Suprapubic skin (tissue), 4 donors: ENCODE data around the gene FBXL13. TPM values are rescaled to one million over a fixed set of nuclear protein-coding genes. Genes with fewer than 3 reads are reported as not detected.

Experiments
- DNase-seq, 2 donors: peaks; one replicate each; pipeline ENCODE4 v3.0.0-alpha.2; 2019; ENCODE audit warnings: low spot score in 2 of 2
- H3K27ac ChIP-seq: fragments of 200-600 bp; sonication (generic); one replicate; pipeline ENCODE4 v1.5.1; 2019
- H3K27me3 ChIP-seq: fragments of 200-600 bp; sonication (generic); one replicate; pipeline ENCODE4 v1.5.1; 2019
- H3K36me3 ChIP-seq: fragments of 200-600 bp; sonication (generic); one replicate; pipeline ENCODE4 v1.5.1; 2019
- H3K4me1 ChIP-seq: fragments of 200-600 bp; sonication (generic); one replicate; pipeline ENCODE4 v1.5.1; 2019
- H3K4me3 ChIP-seq: fragments of 200-600 bp; sonication (generic); one replicate; pipeline ENCODE4 v1.5.1; 2019; ENCODE audit warnings: mild to moderate bottlenecking
- H3K9me3 ChIP-seq: fragments of 200-600 bp; sonication (generic); one replicate; pipeline ENCODE4 v1.5.1; 2019
- EP300 ChIP-seq: sonication (generic); formaldehyde crosslinking; IDR thresholded peaks from one replicate; pipeline ENCODE4 v1.6.1; 2017; ENCODE audit warnings: antibody characterized with exemption
- POLR2A ChIP-seq, 2 donors: fragments of 450-650 bp; IDR thresholded peaks; one replicate each; pipeline ENCODE4 v1.6.1; 2017; ENCODE audit warnings: antibody characterized with exemption in 2 of 2, mild to moderate bottlenecking in 2 of 2, moderate library complexity in 2 of 2
- POLR2AphosphoS5 ChIP-seq, 3 donors: sonication (generic); formaldehyde crosslinking; IDR thresholded peaks; one replicate each; pipeline ENCODE4 v1.6.1; 2017; ENCODE audit warnings: antibody characterized with exemption in 3 of 3
- WGBS: methylation state at CpG from one replicate; pipeline ENCODE4 v1.1.5; 2018; 5-methylcytosine and 5-hydroxymethylcytosine counted together
- total RNA-seq, 4 donors: library from RNA; depleted of rRNA; stranded (reverse); fragments of >200 nt; gene quantifications; one replicate each; pipeline ENCODE4 v1.1.0, GENCODE V29; 2016
- TF ChIP-seq, protein P1 (sequence below), 2 donors: fragments of 200-600 bp in 1 of 2; fragments of 450-650 bp in 1 of 2; sonication (generic) in 1 of 2; IDR thresholded peaks; one replicate each; pipeline ENCODE4 v1.5.1; 2016 to 2019; ENCODE audit warnings: antibody characterized with exemption in 2 of 2, mild to moderate bottlenecking in 1 of 2, moderate library complexity in 1 of 2

Gene FBXL13
- total RNA-seq, 4 donors from 2014 or later = 0.30 to 1.4 (median 0.81) TPM

DNA sequence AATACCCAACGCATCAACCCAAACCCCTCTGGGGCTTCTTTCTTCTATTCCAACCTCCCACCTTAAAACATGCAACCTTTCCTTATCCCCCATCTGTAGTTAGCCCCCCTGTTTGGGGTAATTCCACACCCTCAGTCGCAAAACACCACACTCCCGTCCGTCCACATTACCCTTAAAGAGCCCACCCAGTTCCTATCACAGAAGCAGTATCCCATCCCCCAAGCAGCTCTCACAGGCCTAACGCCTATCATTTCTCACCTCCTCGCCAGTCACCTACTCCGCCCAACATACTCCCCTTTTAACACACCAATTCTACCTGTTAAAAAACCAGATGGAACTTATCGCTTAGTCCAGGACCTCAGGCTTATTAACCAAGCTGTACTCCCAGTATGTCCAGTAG lies 98.1 kb downstream of the FBXL13 start:
- no peak for TF ChIP-seq POLR2AphosphoS5 (IDR thresholded peaks at IDR 0.05)
- Histone ChIP-seq H3K27ac (no peak overlapping the region), H3K27me3 (no peaks in the 10 kb centered on the region), H3K9me3 (no peaks in the 10 kb centered on the region), H3K4me1 (peaks cover 4% of the 10 kb centered on the region), H3K4me3 (no peak overlapping the region), H3K36me3 (no peaks in the 10 kb centered on the region)
- WGBS = 95% methylated on average over 8 of the region's 8 CpGs
- DNase-seq = no peak

DNA sequence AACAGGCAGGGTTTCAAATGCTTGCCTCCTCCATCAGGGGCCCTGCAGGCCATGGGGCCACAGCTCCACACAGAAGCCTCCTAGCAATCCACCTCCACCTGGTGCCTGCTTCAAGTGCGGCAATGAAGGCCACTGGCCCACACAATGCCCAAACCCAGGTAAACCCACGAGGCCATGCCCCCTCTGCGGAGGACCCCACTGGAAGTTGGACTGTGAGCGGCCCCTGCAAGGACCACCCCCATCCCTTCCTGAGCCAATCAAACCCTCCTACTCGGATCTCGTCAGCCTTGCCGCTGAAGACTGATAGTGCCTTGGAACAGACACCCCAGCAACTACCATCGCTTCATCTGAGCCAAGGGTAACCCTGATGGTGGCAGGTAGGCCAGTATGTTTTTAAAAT lies 98.7 kb downstream of the FBXL13 start:
- Histone ChIP-seq H3K4me3 (no peak overlapping the region), H3K27ac (no peak overlapping the region), H3K27me3 (no peaks in the 10 kb centered on the region), H3K4me1 (peaks cover 4% of the 10 kb centered on the region), H3K9me3 (no peaks in the 10 kb centered on the region), H3K36me3 (no peaks in the 10 kb centered on the region)
- TF ChIP-seq POLR2A (IDR thresholded peaks at IDR 0.05) = no peak
- TF ChIP-seq EP300 = no peak
- TF ChIP-seq POLR2AphosphoS5 (IDR thresholded peaks at IDR 0.05) = no peak
- TF ChIP-seq, protein P1, sequence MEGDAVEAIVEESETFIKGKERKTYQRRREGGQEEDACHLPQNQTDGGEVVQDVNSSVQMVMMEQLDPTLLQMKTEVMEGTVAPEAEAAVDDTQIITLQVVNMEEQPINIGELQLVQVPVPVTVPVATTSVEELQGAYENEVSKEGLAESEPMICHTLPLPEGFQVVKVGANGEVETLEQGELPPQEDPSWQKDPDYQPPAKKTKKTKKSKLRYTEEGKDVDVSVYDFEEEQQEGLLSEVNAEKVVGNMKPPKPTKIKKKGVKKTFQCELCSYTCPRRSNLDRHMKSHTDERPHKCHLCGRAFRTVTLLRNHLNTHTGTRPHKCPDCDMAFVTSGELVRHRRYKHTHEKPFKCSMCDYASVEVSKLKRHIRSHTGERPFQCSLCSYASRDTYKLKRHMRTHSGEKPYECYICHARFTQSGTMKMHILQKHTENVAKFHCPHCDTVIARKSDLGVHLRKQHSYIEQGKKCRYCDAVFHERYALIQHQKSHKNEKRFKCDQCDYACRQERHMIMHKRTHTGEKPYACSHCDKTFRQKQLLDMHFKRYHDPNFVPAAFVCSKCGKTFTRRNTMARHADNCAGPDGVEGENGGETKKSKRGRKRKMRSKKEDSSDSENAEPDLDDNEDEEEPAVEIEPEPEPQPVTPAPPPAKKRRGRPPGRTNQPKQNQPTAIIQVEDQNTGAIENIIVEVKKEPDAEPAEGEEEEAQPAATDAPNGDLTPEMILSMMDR (IDR thresholded peaks at IDR 0.05) = no peak
- DNase-seq = no peak
- WGBS = 90% methylated on average over 8 of the region's 8 CpGs

DNA sequence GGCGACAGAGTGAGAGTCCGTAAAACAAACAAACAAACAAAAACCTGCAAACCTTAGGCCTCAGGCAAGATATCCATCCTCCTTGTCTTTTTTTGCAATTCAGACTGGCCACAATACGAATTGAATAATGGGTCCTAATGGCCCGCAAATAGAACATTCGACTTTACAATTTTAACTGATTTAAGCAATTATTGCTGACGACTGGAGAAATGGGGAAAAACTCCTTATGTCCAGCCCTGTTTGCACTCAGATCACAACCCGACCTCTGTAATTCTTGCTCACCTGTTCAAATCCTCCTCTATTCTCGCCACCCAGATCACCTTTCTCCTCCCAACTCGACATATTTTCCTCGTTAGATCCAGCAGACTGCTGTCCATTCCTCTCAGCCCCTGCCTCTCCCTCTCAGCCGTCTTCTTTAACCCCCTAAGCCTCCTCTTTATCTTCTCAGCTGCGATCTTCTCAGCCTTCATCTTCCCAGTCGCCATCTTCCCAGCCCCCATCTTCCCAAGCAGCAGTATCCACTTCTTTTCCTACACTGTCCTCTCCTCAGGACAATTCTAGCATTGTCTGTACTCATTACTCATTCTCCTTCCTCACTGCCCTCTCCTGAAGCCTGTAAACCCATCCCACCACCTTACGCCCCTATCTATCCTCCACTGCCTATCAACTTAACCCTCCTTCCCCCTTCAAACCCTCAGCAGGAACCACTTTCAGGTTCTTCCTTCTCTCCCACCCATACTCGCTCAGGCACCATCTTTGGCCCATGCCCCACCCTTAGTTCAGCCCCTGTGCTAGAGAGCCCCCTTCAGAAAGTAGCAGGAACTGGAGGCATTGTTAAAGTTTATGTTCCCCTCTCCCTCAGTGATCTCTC lies 100.0 kb downstream of the FBXL13 start:
- Histone ChIP-seq H3K27me3 (no peaks in the 10 kb centered on the region), H3K27ac (no peak overlapping the region), H3K4me3 (no peak overlapping the region), H3K4me1 (peaks cover 4% of the 10 kb centered on the region), H3K36me3 (no peaks in the 10 kb centered on the region), H3K9me3 (no peaks in the 10 kb centered on the region)
- TF ChIP-seq EP300 = no peak
- no peak for TF ChIP-seq POLR2AphosphoS5 (IDR thresholded peaks at IDR 0.05)
- no peak for TF ChIP-seq POLR2A (IDR thresholded peaks at IDR 0.05)
- TF ChIP-seq, protein P1 (IDR thresholded peaks at IDR 0.05) = no peak
- 94% methylated on average over 15 of the region's 15 CpGs for WGBS
- no peak for DNase-seq

DNA sequence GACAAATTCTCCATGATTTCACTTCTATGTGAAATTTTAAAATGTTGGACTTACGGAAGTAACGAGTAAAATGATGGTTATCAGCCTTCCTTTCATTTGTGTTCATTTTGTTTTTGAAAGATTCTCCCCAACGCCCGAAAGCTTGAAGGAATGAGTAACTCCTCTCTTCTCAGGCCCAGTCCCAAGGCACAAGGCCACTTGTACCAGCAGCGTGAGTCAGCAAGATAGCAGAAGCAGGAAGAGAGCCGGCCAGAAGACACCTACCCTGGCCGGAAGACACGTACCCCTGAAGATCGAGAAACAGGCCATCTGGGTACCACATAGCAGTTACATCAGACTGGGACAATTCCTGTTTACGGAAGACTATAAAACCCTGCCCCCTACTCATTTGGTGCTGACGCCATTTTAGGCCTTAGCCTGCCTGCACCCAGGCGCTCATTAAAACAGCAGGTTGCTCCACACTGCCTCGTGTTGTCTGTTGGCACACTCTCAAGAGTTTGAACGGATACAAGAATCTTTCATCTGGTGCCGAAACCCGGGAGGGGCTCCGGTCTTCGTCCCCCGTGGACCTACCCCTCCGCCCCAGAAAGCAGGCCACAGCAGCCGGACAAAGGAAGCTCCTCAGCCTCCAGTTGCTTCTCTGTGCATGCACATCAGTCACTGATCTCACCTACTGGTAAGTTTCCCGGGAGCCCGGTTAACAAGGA lies 101.3 kb downstream of the FBXL13 start:
- Histone ChIP-seq H3K27me3 (no peaks in the 10 kb centered on the region), H3K36me3 (no peaks in the 10 kb centered on the region), H3K27ac (no peak overlapping the region), H3K4me1 (peaks cover 2% of the 10 kb centered on the region), H3K4me3 (no peak overlapping the region), H3K9me3 (no peaks in the 10 kb centered on the region)
- WGBS = 93% methylated on average over 16 of the region's 23 CpGs
- TF ChIP-seq POLR2A (IDR thresholded peaks at IDR 0.05) (no peak), EP300 (no peak), POLR2AphosphoS5 (IDR thresholded peaks at IDR 0.05) (no peak)
- TF ChIP-seq, protein P1 (IDR thresholded peaks at IDR 0.05) = no peak
- DNase-seq = no peak

DNA sequence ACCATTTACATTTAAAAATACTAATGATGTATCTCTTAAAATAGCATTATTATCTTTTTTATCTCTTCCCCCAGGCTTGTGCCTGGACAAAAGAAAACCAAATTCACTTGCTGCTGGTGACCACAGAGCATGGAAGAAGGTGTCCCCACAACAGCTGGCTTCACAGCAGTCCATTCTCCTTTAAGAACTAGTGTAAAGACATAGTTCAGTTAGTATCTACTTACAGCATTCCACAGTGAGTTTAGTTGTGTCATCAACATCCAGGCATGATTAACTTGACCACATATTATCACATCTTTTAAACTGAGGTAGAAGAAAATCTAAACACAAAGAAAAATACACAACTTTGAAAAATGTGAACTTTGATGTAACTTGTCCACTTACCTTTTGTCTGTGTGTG lies 106.8 kb downstream of the FBXL13 start:
- no peak overlapping the region for H3K27ac ChIP-seq
- H3K36me3 ChIP-seq = no peaks in the 10 kb centered on the region
- no peak for DNase-seq
- no peaks in the 10 kb centered on the region for H3K27me3 ChIP-seq
- H3K4me3 ChIP-seq = no peak overlapping the region
- H3K4me1 ChIP-seq = no peaks in the 10 kb centered on the region
- no peaks in the 10 kb centered on the region for H3K9me3 ChIP-seq
- no peak for TF ChIP-seq POLR2AphosphoS5 (IDR thresholded peaks at IDR 0.05)
- no peak for TF ChIP-seq POLR2A (IDR thresholded peaks at IDR 0.05)
- TF ChIP-seq EP300 = no peak
- TF ChIP-seq, protein P1 (IDR thresholded peaks at IDR 0.05) = no peak
